Measurements from ENCODE around the gene RALGPS1.
"Not testable (repeated sequence)": the region's sequence is repeated elsewhere in the genome, so short reads cannot be mapped to it uniquely, and the experiment has no call there.

The RALGPS1 gene

DNA sequence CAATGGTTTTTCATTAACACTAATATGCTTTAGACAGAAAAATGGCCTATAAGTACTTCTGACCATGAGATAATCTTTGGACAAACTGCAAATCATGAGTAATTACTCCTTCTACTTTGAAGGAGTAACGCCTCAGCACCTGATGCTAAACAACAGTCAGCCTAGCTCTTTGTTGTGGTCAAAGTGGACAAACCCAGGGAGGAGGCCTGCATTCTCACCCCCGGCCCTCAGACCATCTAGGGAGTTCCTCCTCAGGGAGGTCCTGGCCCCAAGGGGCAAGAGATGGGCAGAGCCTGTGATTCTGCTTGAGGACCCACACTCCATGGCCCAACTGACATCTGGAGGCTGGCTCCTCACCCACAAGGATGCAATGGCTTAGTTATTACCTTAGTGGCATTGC, 256.1 kb downstream of the RALGPS1 start:
- no peak overlapping the region for H3K4me3 ChIP-seq (ENCODE audit: low read depth, low read length)
- TF ChIP-seq, protein P1, sequence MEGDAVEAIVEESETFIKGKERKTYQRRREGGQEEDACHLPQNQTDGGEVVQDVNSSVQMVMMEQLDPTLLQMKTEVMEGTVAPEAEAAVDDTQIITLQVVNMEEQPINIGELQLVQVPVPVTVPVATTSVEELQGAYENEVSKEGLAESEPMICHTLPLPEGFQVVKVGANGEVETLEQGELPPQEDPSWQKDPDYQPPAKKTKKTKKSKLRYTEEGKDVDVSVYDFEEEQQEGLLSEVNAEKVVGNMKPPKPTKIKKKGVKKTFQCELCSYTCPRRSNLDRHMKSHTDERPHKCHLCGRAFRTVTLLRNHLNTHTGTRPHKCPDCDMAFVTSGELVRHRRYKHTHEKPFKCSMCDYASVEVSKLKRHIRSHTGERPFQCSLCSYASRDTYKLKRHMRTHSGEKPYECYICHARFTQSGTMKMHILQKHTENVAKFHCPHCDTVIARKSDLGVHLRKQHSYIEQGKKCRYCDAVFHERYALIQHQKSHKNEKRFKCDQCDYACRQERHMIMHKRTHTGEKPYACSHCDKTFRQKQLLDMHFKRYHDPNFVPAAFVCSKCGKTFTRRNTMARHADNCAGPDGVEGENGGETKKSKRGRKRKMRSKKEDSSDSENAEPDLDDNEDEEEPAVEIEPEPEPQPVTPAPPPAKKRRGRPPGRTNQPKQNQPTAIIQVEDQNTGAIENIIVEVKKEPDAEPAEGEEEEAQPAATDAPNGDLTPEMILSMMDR (IDR thresholded peaks at IDR 0.05; ENCODE audit: borderline replicate concordance, insufficient read depth, low read depth, low read length) = no peak

DNA sequence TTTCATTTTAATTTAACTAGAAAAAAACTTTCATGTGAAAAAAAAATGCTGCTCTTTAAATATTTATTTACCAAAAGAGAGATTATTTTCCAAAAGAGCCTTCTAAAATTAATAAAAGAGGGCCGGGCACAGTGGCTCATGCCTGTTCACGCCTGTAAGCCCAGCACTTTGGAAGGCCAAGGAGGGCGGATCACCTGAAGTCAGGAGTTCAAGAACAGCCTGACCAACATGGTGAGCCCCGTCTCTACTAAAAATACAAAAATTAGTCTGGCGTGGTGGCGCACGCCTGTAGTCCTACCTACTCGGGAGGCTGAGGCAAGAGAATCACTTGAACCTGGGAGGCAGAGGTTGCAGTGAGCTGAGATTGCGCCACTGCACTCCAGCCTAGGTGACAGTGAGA, 256.8 kb downstream of the RALGPS1 start:
- H3K4me3 ChIP-seq (ENCODE audit: low read depth, low read length) = not testable (repeated sequence)

DNA sequence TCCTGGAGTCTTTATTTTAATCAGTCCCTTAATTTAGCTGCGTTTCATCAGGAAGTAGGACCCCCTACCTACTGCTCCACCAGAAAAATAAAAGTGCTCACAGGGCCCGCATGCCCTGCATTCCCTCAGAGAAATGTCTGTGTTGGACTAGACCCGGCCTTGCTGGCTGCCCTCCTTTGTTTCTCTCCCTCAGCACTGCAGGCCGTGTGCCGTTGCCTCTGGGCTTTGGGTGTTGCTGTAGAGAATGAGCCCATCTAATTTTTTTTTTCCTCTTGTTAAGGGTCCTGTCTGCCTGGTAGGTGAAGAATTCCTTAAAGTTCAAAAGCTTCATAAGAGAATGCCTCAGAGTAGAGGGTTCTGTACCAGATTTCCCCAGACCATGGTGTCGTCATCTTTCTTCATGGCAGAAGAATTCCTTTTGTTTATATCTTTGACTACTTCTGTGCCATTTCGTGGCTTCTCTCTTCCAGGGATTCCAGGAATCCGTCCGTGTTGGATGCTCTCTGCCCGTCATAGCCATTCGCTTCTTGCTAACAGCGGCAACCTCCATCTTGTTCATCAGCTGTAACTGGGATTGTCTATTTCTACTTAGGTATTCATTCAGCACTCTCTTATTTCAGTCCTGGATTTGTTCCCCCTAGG, 257.6 kb downstream of the RALGPS1 start:
- TF ChIP-seq, protein P1 (IDR thresholded peaks at IDR 0.05; ENCODE audit: borderline replicate concordance, insufficient read depth, low read depth, low read length) = no peak
- H3K4me3 ChIP-seq (ENCODE audit: low read depth, low read length) = no peak overlapping the region

DNA sequence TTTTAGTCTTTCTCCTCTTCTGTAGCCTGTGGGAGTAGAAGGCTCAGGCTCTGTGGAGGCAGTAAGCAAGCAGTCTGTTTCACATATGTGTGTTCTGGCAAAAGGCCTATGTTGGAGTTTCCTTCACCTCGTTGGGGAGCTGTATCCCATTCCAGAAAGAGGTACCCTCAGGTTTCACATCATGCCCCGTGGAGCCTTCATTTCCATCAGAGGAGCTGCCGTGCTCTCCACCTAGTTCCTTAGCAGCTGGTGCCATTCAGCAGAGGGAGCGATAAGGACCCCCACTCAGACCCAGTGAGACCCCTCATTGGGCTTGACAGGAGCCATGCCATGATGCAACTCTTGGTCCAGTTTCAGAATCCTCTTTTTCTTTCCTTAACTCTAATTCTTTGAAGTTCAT, 258.5 kb downstream of the RALGPS1 start:
- TF ChIP-seq, protein P1 (IDR thresholded peaks at IDR 0.05; ENCODE audit: borderline replicate concordance, insufficient read depth, low read depth, low read length) = no peak
- no peak overlapping the region for H3K4me3 ChIP-seq (ENCODE audit: low read depth, low read length)

DNA sequence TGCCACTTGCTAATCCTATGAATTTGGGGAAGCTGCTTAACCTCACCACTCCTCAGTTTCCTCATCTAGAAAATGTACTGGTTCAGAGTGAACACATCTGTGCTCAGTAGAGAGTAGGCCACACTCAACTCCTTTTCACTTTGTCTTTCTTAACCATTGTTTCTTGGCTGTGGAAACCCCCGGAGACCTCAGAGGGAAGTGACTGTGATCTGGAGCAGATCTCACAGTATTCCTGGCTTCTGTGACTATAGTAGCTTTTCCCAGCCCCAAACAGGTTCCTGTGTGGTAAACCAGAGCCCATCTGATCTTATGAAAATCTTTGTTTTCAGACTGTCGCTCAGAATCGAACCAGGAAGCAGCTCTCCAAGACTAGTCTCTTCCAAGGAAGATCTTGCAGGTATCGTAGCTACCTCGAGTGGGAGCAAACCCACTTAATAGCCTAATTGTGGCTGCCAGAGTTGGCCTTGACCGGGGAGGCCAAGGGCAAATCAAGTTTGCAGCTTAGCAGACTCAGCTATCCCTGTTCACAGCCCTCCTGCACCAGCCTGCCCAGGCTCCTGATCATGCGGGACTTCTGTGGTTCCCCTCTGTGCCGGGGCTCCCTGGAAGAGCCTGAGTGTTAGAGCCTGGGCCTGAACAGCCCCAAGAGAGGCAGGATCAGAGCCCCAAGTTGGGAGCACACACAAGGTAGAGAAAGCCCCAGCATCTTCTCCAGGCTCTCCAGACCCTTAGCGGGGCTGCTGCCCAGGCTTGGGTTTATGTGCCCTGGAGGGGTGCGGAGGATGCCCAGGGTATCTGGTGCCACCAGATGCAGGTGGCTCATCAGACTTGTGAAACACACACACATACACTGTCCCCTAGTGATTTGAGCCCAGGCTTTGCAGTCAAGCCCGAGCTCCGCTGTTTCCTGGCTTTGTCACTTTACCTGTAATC, 260.1 kb downstream of the RALGPS1 start:
- TF ChIP-seq, protein P1 (IDR thresholded peaks at IDR 0.05; ENCODE audit: borderline replicate concordance, insufficient read depth, low read depth, low read length) = no peak
- H3K4me3 ChIP-seq (ENCODE audit: low read depth, low read length) = no peak overlapping the region

DNA sequence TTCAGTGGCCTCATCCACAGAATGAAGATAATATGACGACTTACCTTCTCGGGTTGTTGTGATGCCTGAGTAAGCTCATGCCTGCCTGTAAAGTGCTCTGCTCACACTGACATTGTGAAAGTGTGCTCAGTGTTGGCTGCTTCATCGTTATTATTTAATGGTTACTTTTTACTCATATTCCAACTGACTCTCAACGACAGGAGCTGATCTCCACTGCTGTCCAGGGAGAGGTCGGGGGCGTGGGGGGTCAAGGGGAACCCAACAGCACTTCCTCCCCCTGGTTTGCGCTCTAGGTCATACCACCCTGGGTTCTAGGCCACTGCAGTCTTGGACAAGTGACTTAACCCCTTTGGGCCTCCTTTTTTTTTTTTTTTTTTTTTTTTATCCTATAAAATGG, 260.7 kb downstream of the RALGPS1 start:
- TF ChIP-seq, protein P1 (IDR thresholded peaks at IDR 0.05; ENCODE audit: borderline replicate concordance, insufficient read depth, low read depth, low read length) = no peak

DNA sequence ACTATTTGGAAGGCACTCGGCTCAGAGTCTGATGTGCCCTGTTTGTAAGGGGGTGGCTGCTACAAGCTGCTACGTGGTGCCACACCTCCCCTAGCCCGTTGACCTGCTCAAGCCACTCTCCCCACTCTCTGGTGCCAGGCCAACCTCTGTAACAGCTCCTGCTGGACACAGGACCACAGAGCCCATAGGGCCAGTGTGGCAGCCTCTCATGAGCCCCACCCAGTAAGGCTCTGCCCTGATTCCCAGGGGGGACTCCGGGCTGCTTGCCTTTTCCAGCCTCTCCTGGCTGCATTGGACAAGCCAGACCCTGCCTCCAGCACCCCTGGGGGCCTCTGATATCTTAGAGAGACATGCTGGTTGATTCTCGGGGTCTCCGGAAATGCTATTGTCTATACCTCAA, 261.2 kb downstream of the RALGPS1 start:
- H3K4me3 ChIP-seq (ENCODE audit: low read depth, low read length) = no peak overlapping the region
- TF ChIP-seq, protein P1 (IDR thresholded peaks at IDR 0.05; ENCODE audit: borderline replicate concordance, insufficient read depth, low read depth, low read length) = no peak

More for the DNA sequence above, 260.7 kb downstream of the RALGPS1 start:
- H3K4me3 ChIP-seq (ENCODE audit: low read depth, low read length) = no peak overlapping the region

Data from GM12875 (cell line).